HG02970 (cell line): Measurements from ENCODE around the gene KCNQ4.

Experiments used
- ATAC-seq: cut with Tn5 transposase; IDR thresholded peaks from one replicate; pipeline ENCODE4 v1.9.1; 2021; ENCODE audit warnings: mild to moderate bottlenecking, moderate library complexity, moderate number of reproducible peaks; ENCODE audit not compliant: unreplicated experiment, low FRiP score

KCNQ4 gene

DNA sequence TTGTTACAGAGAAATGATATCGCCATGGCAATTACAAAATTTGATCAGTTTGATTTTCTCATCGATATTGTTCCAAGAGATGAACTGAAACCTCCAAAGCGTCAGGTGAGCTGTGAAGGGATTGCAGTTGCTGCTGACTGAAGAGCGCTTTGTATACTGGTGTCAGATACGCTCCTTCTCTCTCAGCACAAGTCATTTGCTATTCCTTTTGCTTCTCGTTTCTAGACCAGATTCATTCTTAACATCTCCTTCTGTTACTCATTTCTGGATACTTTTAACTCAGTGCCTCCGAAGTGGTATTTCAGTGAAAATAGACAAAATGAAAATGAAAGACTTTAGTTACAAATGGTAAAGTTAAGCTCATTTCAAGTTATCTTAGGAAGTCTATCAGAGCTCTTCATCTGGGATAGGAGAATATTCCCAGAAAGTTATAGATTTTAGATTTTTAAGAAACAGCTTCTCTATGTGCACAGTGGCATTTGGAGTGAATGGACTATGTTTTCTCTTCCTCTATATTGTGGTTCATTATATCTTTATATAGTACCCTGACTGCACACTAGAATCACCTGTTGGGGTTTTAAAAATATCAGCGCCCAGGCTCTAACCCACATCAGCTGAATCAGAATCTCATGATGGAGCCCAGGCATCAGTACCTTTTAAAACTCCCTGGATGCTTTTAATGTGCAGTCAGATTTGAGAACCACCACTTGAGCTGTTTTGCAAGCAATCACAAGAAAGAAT, 30.3 kb upstream of the KCNQ4 start:
- no peak for ATAC-seq

DNA sequence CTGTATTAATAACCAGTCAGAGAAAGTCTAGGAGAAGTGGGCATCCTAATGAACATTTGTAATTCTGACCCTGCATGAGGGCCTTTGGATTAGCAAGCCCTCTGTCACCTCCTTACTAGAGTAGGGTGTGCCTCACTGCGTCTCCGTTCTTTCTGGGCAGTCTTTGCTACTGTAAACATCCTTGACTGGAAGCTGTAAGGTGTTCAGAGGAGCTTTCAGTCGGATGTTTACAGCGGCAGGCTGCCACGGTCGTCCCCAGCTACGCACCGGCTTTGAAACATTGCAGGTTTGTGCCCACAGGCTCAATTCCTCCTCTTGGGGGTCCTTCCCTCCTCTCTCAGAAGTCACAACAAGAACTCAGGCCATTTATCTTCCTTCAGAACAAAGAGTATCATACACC, 29.4 kb upstream of the KCNQ4 start:
- ATAC-seq: no peak

GRCh38 chr1:40755067-40755466, 28.5 kb upstream of the KCNQ4 start:
- ATAC-seq: no peak

DNA sequence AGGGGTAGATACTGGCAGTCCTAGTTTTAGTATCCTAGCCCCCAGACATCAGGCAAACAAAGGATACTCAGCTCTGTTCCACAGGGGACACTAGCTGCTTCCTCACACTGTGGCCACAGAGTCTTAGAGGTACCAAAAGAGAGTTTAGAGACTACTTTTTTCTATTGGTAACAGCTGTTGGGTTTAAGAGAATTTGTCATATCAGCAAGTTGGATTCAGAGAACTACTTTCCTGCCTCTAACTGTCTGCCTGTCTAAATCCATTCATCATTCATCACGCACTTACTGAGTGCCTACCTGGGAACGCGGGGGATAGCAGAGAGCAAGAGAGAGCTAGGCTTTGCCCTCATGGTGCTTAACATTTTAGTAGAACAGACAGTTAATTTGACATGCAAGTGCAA, 27.1 kb upstream of the KCNQ4 start:
- ATAC-seq: no peak

GRCh38 chr1:40757084-40757483, 26.5 kb upstream of the KCNQ4 start:
- ATAC-seq: no peak

- no peak for ATAC-seq
Observed at GRCh38 chr1:40758004-40758403, 25.6 kb upstream of the KCNQ4 start.

GRCh38 chr1:40758578-40759343, 24.8 kb upstream of the KCNQ4 start:
- no peak for ATAC-seq

DNA sequence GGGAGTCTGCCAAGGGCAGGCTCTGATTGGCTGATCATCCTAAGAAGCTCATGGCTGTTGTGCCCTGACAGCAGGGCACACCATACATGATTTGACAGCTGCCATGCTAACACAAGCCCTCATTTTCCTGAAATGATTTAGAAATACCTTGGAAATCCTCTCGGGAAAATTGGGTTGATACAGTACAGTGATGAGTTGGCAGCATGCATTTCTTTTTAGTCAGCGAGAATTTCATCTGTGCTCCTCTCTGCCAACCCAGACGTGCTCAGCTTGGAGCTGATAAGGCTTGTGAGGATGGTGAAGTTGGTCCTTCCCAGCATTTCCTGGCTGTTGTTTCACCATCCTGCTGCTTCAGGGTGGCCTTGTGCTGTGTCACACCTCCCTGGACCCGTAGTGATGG, 22.6 kb upstream of the KCNQ4 start:
- no peak for ATAC-seq

DNA sequence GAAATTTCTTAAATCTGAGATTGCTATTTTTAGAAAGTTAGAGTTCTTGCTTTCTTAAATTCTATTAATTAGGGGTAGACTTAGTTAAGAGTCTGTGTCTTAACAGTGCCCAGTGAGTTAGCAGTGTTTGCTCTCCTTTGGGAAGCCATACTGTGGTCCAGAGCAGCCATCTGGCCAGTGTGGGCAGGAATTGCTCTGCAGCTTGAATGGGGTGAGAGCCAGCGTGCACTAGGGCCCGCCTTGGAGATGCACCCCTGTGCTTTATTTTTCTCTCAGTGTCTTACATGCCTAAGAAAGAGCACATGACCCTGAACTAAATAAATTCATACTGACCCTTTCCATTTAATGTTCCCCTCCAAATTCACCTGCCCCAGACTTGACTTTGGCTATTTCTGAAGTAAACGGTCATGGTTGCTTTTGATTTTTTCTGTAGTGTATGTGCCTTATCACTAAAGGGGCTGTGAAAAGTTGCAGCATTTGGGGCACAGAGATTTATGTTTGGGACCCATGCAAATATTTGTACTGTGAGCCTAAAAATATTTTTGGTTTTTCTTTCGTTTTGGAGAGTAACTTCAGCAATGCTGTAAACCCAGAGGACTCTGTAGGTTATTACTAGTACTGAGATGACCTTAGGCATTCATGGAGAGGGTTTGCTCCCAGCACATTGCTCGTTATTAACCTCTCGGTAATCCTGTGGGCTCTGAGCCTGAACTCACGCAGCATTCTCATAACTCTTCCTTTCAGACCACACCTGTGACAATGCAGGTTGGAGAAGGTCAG, 21.3 kb upstream of the KCNQ4 start:
- no peak for ATAC-seq

- no peak for ATAC-seq
Observed at GRCh38 chr1:40763742-40764532, 19.6 kb upstream of the KCNQ4 start.

- no peak for ATAC-seq
Observed at GRCh38 chr1:40764981-40765380, 18.6 kb upstream of the KCNQ4 start.

- no peak for ATAC-seq
Observed at GRCh38 chr1:40766017-40766416, 17.6 kb upstream of the KCNQ4 start.

DNA sequence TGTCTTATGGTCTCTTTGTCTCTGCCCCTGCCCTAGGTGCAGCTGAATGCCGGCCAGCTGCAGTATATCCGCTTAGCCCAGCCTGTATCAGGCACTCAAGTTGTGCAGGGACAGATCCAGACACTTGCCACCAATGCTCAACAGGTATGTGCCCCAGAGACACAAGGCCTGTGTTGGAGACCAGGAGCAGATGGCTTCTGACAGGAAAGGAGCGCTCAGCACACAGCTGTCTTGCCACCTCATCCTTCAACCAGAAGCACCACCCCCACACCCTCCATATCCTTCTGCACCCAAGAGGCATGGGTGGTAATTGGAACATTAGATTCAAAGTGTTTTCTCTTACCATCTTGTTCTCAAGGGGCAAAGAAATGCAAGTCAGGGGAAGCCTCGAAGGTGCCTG, 17.0 kb upstream of the KCNQ4 start:
- no peak for ATAC-seq

- ATAC-seq: no peak
Observed at GRCh38 chr1:40768146-40768990, 15.2 kb upstream of the KCNQ4 start.

DNA sequence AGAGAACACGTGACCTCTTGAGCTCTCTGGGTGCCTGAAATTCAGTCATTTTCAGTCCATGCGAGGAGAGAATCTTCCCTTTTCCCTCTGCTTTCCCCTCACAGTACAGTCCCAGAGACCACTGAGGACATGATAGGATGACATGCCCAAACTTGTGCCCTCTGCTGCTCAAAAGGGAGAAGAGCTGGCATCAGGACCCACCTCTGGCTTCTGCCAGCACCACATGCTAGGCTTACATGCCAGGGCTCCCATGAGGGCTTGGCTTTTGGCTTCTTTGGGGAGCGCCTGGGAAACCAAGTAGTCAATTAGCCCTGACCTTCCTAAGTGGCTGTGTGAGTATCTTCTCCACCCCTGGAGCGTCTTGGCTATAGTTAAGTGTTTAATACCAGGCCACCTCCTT, 13.8 kb upstream of the KCNQ4 start:
- ATAC-seq: no peak

- no peak for ATAC-seq
Observed at GRCh38 chr1:40770296-40771070, 13.1 kb upstream of the KCNQ4 start.

- no peak for ATAC-seq
Observed at GRCh38 chr1:40772146-40772955, 11.2 kb upstream of the KCNQ4 start.

- ATAC-seq: no peak
Observed at GRCh38 chr1:40773748-40774265, 9.8 kb upstream of the KCNQ4 start.
